Measurements from ENCODE around the gene KRCC1. TPM values are rescaled to one million over a fixed set of nuclear protein-coding genes. Genes with fewer than 3 reads are reported as not detected.

Gene KRCC1
- 11.6 to 13.4 TPM (median 13.1 TPM) in 5 replicates for total RNA-seq (2022; extraction: Qiagen RNA extraction)

GRCh38 chr2:88055371-88056128, at the start of gene KRCC1:
KRCC1 (minus strand) TSS chr2:88055783; CDS start chr2:88028563, 27,220 bp downstream.

DNA sequence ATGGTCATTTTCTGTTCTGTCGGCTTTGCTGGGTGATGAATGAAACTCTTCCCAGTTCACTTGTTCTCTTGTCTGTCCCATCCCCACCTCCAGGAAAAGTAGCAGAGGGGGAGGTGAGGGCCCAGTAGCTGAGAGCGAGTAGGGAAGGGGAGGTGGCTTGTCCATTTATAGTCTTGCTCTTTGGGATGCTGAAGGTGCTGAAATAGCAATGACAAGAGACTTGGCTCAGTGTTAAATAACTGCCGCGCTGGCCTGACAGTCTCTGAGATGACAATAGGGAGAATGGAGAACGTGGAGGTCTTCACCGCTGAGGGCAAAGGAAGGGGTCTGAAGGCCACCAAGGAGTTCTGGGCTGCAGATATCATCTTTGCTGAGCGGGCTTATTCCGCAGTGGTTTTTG, 12.0 kb upstream of the KRCC1 start, which contains the start of gene SMYD1:
TSS of gene SMYD1 (plus strand) at position 228 of the 400 bp plus-strand sequence. CDS start at position 268, 40 bp downstream.

DNA sequence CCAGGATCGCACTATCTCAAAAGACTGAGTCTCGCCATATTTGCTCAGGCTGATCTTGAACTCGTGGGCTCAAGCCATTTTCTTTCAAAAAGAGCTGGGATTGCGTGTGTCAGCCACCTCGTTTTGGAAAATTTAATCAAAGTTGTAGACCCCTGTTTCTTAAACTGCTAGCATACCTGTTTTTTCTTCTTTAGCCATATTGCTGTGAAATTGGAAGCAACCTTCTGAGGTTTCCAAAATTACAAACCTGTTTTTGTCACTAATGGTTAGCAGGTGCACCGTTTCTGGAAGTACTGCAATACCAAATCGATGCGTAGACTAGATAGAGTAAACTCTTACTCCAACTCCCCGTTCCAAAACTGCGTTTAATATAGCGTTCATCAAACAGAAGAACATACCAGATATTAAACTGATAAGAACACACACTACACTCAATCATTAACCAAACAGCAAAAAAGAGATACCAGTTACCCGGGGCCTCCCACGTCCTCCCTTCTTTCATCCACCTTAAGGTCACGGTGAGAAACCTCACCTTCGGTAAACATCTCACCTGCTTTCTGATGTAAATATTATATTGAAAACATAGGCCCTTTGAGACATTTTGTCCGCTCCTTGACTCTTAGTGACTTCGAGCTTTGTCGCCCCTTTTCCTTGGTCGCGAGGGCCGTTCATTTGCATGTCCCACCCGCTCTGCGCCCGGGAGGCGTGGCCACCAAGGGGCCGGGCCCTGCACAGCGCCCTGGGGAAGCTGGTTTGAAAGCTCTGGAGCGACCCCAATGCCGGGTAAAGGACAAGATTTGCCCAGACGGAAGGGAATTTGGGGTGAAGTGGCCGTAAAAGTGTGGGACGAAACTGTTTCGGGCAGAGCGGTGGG, 39.3 kb downstream of the KRCC1 start, which contains the start of gene RNU2-63P:
TSS of gene RNU2-63P (minus strand) at position 462 of the 874 bp plus-strand sequence.

Other genes starting within 250 kb of the KRCC1 start
- 0.20 to 0.72 TPM (median 0.41 TPM) in 5 replicates for gene RGPD2, start 230.0 kb downstream of the KRCC1 start, total RNA-seq (2022; extraction: Qiagen RNA extraction)
- 1.4 TPM in 1 of 5 replicates, not detected in the others for gene RNU2-63P, start 39.2 kb downstream of the KRCC1 start, total RNA-seq (2022; extraction: Qiagen RNA extraction)
- 0.01 TPM in 1 of 5 replicates, not detected in the others for gene SMYD1, start 12.0 kb upstream of the KRCC1 start, total RNA-seq (2022; extraction: Qiagen RNA extraction)
- gene FABP1, start 72.3 kb upstream of the KRCC1 start, total RNA-seq (2022; extraction: Qiagen RNA extraction) = 0.13 TPM in 1 of 5 replicates, not detected in the others
- not detected in 5 replicates for gene THNSL2, start 114.6 kb upstream of the KRCC1 start, total RNA-seq (2022; extraction: Qiagen RNA extraction)

All from A549 treated with AZD2906 at 1 μM for 4 hours (cell line).